GM23248 (cell line): ENCODE results near the gene SRMS. TPM values are rescaled to one million over a fixed set of nuclear protein-coding genes. Genes with fewer than 3 reads are reported as not detected.
A peak's percentile ranks its signal among the peaks of the same experiment; 100 is the strongest.

Experiments
- DNase-seq: peaks from one replicate; pipeline ENCODE4 v3.0.0-alpha.2; 2015
- H2AFZ ChIP-seq: fragments of 200-600 bp; sonication (generic); 2 replicates; pipeline ENCODE4 v1.6.1; 2016; ENCODE audit warnings: antibody characterized with exemption
- H3F3A ChIP-seq: fragments of 200-600 bp; sonication (generic); 2 replicates; pipeline ENCODE4 v1.6.1; 2016; ENCODE audit warnings: mild to moderate bottlenecking, antibody characterized with exemption, mixed run types; ENCODE audit not compliant: insufficient read depth
- H3K27ac ChIP-seq: fragments of 200-600 bp; sonication (generic); 2 replicates; pipeline ENCODE4 v1.5.1; 2016; ENCODE audit warnings: mild to moderate bottlenecking
- H3K27me3 ChIP-seq: fragments of 200-600 bp; sonication (generic); replicated peaks from 2 replicates; pipeline ENCODE4 v1.6.1; 2016; ENCODE audit warnings: mild to moderate bottlenecking; ENCODE audit not compliant: insufficient read depth
- H3K36me3 ChIP-seq: fragments of 200-600 bp; sonication (generic); 2 replicates; pipeline ENCODE4 v1.6.1; 2016; ENCODE audit warnings: low read depth, mild to moderate bottlenecking
- H3K4me1 ChIP-seq: fragments of 200-600 bp; sonication (generic); 2 replicates; pipeline ENCODE4 v1.6.1; 2016; ENCODE audit warnings: mild to moderate bottlenecking; ENCODE audit not compliant: insufficient read depth
- H3K4me2 ChIP-seq: fragments of 200-600 bp; sonication (generic); one replicate; pipeline ENCODE4 v1.6.1; 2016; ENCODE audit warnings: mild to moderate bottlenecking; ENCODE audit not compliant: unreplicated experiment
- H3K4me3 ChIP-seq: fragments of 200-600 bp; sonication (generic); 2 replicates; pipeline ENCODE4 v1.5.1; 2016; ENCODE audit warnings: mild to moderate bottlenecking
- H3K79me2 ChIP-seq: fragments of 200-600 bp; sonication (generic); 2 replicates; pipeline ENCODE4 v1.6.1; 2016; ENCODE audit warnings: mild to moderate bottlenecking; ENCODE audit not compliant: insufficient read depth
- H3K9ac ChIP-seq: fragments of 200-600 bp; sonication (generic); 2 replicates; pipeline ENCODE4 v1.6.1; 2016; ENCODE audit warnings: mild to moderate bottlenecking
- H3K9me2 ChIP-seq: fragments of 200-600 bp; sonication (generic); 2 replicates; pipeline ENCODE4 v1.6.1; 2016; ENCODE audit warnings: mixed run types, mild to moderate bottlenecking, moderate library complexity; ENCODE audit not compliant: insufficient read depth
- H3K9me3 ChIP-seq: fragments of 200-600 bp; sonication (generic); one replicate; pipeline ENCODE4 v1.6.1; 2017; ENCODE audit warnings: low read depth
- H4K20me1 ChIP-seq: fragments of 200-600 bp; sonication (generic); 2 replicates; pipeline ENCODE4 v1.6.0; 2016; ENCODE audit not compliant: insufficient read depth
- EZH2 ChIP-seq: fragments of 200-600 bp; sonication (generic); IDR thresholded peaks from 2 replicates; pipeline ENCODE4 v1.6.1; 2018; ENCODE audit warnings: antibody characterized with exemption, mild to moderate bottlenecking; ENCODE audit not compliant: insufficient read depth, poor library complexity, severe bottlenecking
- EZH2phosphoT487 ChIP-seq: fragments of 200-600 bp; sonication (generic); IDR thresholded peaks from 2 replicates; pipeline ENCODE4 v1.6.1; 2018; ENCODE audit warnings: antibody characterized with exemption, moderate library complexity, mild to moderate bottlenecking, low read depth; ENCODE audit not compliant: insufficient read depth
- WGBS, 2 experiments: methylation state at CpG; one replicate each; pipeline ENCODE4 v1.1.6; 2015 to 2017; ENCODE audit warnings: low lambda C conversion rate in 2 of 2, low coverage in 1 of 2; ENCODE audit errors: missing lambda C conversion rate in 2 of 2; 5-methylcytosine and 5-hydroxymethylcytosine counted together
- in situ Hi-C: fragments of 300-500 bp; cut with MboI; formaldehyde crosslinking; loops from 2 replicates; pipeline ENCODE4 v1.15.0; 2020
- polyA plus RNA-seq: library from polyadenylated mRNA; unstranded; fragments of >200 nt; fragmentation: Nextera tagmentation; extraction: Ambion mirVana; gene quantifications from 2 replicates; pipeline ENCODE4 v1.2.1, GENCODE V29; 2016
- total RNA-seq: library from RNA; depleted of rRNA; stranded (reverse); fragments of >200 nt; shearing (Covaris generic); gene quantifications from 2 replicates; pipeline ENCODE4 v1.2.3, GENCODE V29; 2014

The SRMS gene
- total and polyA plus RNA-seq, 2 experiments from 2014 or later = not detected

DNA sequence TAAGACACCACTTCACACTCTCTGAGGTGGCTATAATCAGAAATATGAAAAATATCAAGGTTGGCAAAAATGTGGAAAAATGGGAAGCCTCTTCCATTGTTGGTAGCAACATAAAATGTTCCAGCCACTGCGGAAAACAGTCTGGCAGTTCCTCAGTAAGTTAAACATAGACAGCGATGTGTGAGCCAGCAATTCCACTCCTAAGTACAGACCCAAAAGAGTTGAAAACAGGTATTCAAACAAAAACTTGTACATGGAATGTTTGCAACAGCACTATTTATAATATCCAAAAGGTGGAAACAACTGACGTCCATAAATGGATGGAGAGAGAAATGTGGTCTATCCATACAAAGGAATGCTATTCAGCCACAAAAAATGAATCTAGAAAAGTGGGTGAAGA is 34.3 kb downstream of the SRMS start:
- H3K4me2 ChIP-seq = no peak overlapping the region
- H3K4me3 ChIP-seq = no peak overlapping the region
- DNase-seq = no peak
- 87 to 91% methylated on average over 3 of the region's 3 CpGs for WGBS, 2 experiments
- no peaks in the 10 kb centered on the region for H3K9me3 ChIP-seq
- no peaks in the 10 kb centered on the region for H4K20me1 ChIP-seq
- H3K4me1 ChIP-seq = no peaks in the 10 kb centered on the region
- H3K27me3 ChIP-seq = no peaks in the 10 kb centered on the region
- no peak overlapping the region for H3K9ac ChIP-seq
- H3K27ac ChIP-seq = no peak overlapping the region
- in situ Hi-C loops = no loop called here
- no peaks in the 10 kb centered on the region for H3F3A ChIP-seq
- no peaks in the 10 kb centered on the region for H3K79me2 ChIP-seq
- no peak for TF ChIP-seq EZH2
- no peak for TF ChIP-seq EZH2phosphoT487
- no peak overlapping the region for H2AFZ ChIP-seq
- no peaks in the 10 kb centered on the region for H3K36me3 ChIP-seq
- no peaks in the 10 kb centered on the region for H3K9me2 ChIP-seq

DNA sequence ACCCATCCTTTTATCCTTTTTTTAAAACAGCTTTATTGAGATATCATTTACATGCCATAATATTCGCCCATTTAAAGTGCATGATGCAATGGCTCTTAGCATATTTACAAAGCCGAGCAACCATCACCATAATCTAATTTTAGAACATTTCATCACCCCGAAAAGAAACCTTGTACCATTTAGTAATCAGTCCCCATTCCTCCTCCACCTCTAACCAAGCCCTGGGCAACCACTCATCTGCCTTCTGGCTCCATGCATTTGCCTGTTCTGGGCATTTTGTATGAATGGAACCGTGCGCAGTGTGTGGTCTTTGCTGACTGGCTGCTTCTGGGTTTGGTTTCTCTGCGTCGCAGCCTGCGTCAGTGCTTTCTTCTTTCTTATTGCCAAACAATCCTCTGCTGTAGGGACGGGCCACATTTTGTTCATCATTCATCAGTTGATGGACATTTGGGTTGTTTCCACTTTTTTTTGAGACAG is 38.4 kb downstream of the SRMS start:
- Histone ChIP-seq H3K27ac (no peak overlapping the region), H3K36me3 (no peaks in the 10 kb centered on the region), H3K9me3 (no peaks in the 10 kb centered on the region), H2AFZ (no peak overlapping the region), H4K20me1 (no peaks in the 10 kb centered on the region), H3K9me2 (no peaks in the 10 kb centered on the region), H3K4me2 (no peak overlapping the region), H3K27me3 (peaks cover 6% of the 10 kb centered on the region; the same call in 1 of the 2 replicates), H3K4me3 (no peak overlapping the region), H3K79me2 (no peaks in the 10 kb centered on the region), H3K4me1 (no peaks in the 10 kb centered on the region), H3K9ac (no peak overlapping the region), H3F3A (no peaks in the 10 kb centered on the region)
- in situ Hi-C loops = no loop called here
- WGBS, 2 experiments = 71 to 75% methylated on average over 9 of the region's 9 CpGs
- TF ChIP-seq EZH2phosphoT487 (no peak), EZH2 (no peak)
- DNase-seq = peak; percentile 37

DNA sequence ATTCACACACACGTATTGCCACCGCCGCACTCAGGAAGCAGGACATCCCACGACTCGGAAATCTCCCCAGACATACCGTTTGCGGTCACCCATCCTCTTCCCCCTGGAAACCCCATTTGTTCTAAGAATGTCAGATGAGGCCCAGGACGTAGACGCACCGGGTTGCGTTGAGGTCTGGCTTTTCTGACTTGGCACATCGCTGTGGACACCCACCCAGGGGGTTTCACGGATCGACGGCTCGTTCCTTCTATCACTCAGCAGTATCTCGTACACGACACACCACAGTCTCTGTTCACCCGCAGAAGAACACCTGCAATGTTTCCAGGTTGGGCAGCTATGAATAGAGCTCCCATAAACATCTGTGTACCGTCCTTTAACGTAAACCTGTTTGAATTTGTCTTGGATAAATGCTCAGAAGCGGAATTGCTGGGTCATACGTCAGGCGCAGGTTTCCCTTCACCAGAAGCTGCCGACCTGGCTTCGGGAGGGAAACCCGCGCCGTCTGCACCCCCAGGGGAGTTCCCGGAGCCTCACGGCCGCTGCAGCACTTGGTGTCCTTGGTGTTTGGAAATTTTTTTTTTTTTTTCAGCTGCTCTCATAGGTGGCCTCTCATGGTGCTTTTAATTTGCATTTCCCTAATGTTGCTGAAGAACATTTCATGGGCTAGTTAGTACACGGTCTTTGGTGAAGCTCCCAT is 39.3 kb downstream of the SRMS start:
- Histone ChIP-seq H3K9me3 (no peaks in the 10 kb centered on the region), H3F3A (no peaks in the 10 kb centered on the region), H3K9me2 (no peaks in the 10 kb centered on the region), H4K20me1 (no peaks in the 10 kb centered on the region), H3K36me3 (no peaks in the 10 kb centered on the region), H3K27me3 (peaks cover 9% of the 10 kb centered on the region; the same call in 1 of the 2 replicates), H3K27ac (no peak overlapping the region), H3K4me3 (no peak overlapping the region), H2AFZ (no peak overlapping the region), H3K4me1 (no peaks in the 10 kb centered on the region), H3K9ac (no peak overlapping the region), H3K79me2 (no peaks in the 10 kb centered on the region), H3K4me2 (no peak overlapping the region)
- in situ Hi-C loops = no loop called here
- DNase-seq = no peak
- TF ChIP-seq EZH2phosphoT487 (no peak), EZH2 (no peak)
- WGBS, 2 experiments = 74 to 75% methylated on average over 33 of the region's 33 CpGs

DNA sequence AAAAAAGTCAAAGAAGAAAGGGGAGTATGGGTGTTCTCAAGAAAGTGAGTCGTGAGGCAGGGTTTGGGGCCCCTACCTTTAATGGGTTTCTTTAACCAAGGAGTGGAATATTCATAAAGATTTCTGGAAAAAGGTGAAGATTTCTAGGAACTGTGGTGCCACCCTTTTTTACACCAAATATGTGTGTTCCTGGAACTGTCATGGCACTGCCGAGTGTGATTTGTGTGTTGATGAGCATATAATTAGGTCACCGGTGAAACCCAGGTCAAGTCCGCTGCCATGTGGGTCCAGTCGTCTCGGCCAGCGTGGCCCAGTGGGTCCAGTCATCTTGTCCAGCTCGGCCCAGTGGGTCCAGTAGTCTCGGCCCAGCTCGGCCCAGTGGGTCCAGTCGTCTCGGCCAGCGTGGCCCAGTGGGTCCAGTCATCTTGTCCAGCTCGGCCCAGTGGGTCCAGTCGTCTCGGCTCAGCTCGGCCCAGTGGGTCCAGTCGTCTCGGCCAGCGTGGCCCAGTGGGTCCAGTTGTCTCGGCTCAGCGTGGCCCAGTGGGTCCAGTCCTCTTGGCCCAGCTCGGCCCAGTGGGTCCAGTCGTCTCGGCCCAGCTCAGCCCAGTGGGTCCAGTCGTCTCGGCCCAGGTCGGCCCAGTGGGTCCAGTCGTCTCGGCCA is 40.3 kb downstream of the SRMS start:
- Histone ChIP-seq H3K4me1 (no peaks in the 10 kb centered on the region), H3K9me3 (no peaks in the 10 kb centered on the region), H3K79me2 (no peaks in the 10 kb centered on the region), H3K4me2 (no peak overlapping the region), H2AFZ (no peak overlapping the region), H3K27me3 (peaks cover 9% of the 10 kb centered on the region; the same call in 1 of the 2 replicates), H3K4me3 (no peak overlapping the region), H3K9me2 (no peaks in the 10 kb centered on the region), H3K9ac (no peak overlapping the region), H3F3A (no peaks in the 10 kb centered on the region), H3K36me3 (no peaks in the 10 kb centered on the region), H4K20me1 (no peaks in the 10 kb centered on the region), H3K27ac (no peak overlapping the region)
- WGBS, 2 experiments = 79 to 84% methylated on average over 24 to 28 of the region's 30 CpGs
- no peak for DNase-seq
- in situ Hi-C loops = no loop called here
- TF ChIP-seq EZH2phosphoT487 (no peak), EZH2 (no peak)
